GM10248 (cell line): Measurements from ENCODE around the gene ANGPT4.

Source experiments
- CTCF ChIA-PET: fragments of 300-600 bp; sonication (Branson Sonifier 250); formaldehyde crosslinking; extraction: SDS; loops from one replicate; lab custom pipeline; 2021; ENCODE audit warnings: antibody characterized with exemption; lab: Yijun Ruan, JAX
- POLR2A ChIA-PET: fragments of 350-650 bp; sonication (Branson Sonifier 250); formaldehyde crosslinking; extraction: SDS; loops from one replicate; lab custom pipeline; 2020; ENCODE audit warnings: antibody characterized with exemption; lab: Yijun Ruan, JAX
- DNase-seq: peaks from one replicate; pipeline ENCODE4 v3.0.0; 2012; ENCODE audit errors: extremely low spot score
- TF ChIP-seq, protein P1 (sequence below): IDR thresholded peaks from 2 replicates; pipeline ENCODE4 v1.5.1; 2012; ENCODE audit warnings: mild to moderate bottlenecking, low read depth; ENCODE audit errors: extremely low read depth, missing control alignments, control extremely low read depth

Gene ANGPT4, protein sequence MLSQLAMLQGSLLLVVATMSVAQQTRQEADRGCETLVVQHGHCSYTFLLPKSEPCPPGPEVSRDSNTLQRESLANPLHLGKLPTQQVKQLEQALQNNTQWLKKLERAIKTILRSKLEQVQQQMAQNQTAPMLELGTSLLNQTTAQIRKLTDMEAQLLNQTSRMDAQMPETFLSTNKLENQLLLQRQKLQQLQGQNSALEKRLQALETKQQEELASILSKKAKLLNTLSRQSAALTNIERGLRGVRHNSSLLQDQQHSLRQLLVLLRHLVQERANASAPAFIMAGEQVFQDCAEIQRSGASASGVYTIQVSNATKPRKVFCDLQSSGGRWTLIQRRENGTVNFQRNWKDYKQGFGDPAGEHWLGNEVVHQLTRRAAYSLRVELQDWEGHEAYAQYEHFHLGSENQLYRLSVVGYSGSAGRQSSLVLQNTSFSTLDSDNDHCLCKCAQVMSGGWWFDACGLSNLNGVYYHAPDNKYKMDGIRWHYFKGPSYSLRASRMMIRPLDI

GRCh38 chr20:916125-916799, at the start of gene ANGPT4:
TSS of gene ANGPT4 (minus strand) at chr20:916334. CDS start at chr20:916214, 120 bp downstream.
- CTCF ChIA-PET: interaction anchor here (0.6 to 1.6 kb wide), 2 partner anchors 17 to 130 kb away, joined by 3 read pairs; no protein-coding TSS in a partner anchor
- POLR2A ChIA-PET: no interaction called here
- no peak for DNase-seq
- TF ChIP-seq, protein P1, sequence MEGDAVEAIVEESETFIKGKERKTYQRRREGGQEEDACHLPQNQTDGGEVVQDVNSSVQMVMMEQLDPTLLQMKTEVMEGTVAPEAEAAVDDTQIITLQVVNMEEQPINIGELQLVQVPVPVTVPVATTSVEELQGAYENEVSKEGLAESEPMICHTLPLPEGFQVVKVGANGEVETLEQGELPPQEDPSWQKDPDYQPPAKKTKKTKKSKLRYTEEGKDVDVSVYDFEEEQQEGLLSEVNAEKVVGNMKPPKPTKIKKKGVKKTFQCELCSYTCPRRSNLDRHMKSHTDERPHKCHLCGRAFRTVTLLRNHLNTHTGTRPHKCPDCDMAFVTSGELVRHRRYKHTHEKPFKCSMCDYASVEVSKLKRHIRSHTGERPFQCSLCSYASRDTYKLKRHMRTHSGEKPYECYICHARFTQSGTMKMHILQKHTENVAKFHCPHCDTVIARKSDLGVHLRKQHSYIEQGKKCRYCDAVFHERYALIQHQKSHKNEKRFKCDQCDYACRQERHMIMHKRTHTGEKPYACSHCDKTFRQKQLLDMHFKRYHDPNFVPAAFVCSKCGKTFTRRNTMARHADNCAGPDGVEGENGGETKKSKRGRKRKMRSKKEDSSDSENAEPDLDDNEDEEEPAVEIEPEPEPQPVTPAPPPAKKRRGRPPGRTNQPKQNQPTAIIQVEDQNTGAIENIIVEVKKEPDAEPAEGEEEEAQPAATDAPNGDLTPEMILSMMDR: no peak

- CTCF ChIA-PET: interaction anchor here (1.1 to 3.0 kb wide), 3 partner anchors 9 to 149 kb away, joined by 3 to 12 read pairs (median 7); no protein-coding TSS in a partner anchor
- POLR2A ChIA-PET: no interaction called here
- TF ChIP-seq, protein P1: no peak
- DNase-seq: no peak
These were observed 47.7 kb upstream of the ANGPT4 start for GRCh38 chr20:963795-964194.

DNA sequence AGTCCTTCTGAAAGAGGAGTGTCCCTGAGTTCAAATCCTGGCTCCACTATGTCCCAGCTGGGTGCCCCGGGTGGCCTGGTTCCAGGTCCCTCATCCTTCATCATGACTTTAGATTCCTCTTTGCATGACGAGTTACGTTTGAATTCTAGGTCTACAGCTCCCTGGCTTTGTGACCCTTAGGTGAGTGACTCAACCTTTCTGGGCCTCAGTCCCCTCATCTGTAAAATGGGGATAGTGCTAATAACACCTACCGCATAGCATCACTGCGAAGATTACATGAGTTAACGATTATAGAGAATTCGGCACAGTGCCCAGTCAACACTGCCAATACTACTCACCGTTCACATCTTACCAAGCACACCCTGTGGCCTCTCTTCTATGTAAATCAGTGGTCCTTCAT, 46.5 kb upstream of the ANGPT4 start:
- ChIA-PET POLR2A (no interaction called here), CTCF (interaction anchor here (0.9 to 3.0 kb wide), 2 partner anchors 9 to 147 kb away, joined by 3 to 12 read pairs; no protein-coding TSS in a partner anchor)
- TF ChIP-seq, protein P1: no peak

DNA sequence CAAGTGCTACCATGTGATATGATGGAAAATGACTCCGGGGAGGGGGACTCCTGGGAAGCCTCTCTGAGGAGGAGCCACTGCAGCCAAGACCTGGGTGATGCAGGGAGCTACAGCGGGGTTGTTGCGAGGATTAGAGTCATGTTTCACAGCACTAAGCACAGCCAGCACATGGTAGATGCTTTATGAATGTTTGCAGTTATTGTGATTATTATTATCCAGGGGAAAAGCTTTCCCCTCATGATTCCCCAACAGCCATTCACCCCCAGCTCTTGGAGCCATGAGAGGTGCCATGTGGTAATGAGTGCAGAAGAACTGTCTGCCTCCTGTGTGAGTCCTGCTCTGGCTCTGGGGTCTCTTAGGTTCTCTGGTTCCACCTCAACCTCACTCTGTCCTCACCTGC, 46.1 kb upstream of the ANGPT4 start:
- CTCF ChIA-PET: interaction anchor here (0.9 to 3.0 kb wide), 2 partner anchors 10 to 147 kb away, joined by 3 to 12 read pairs; no protein-coding TSS in a partner anchor
- POLR2A ChIA-PET: no interaction called here
- TF ChIP-seq, protein P1: no peak
- DNase-seq: no peak

More for the DNA sequence above, 46.5 kb upstream of the ANGPT4 start:
- no peak for DNase-seq

GRCh38 chr20:961768-962167, 45.6 kb upstream of the ANGPT4 start:
- DNase-seq: no peak
- POLR2A ChIA-PET: no interaction called here
- CTCF ChIA-PET: interaction anchor here (0.9 to 3.0 kb wide), 2 partner anchors 10 to 146 kb away, joined by 3 to 12 read pairs; no protein-coding TSS in a partner anchor
- TF ChIP-seq, protein P1: no peak

- TF ChIP-seq, protein P1: no peak
- DNase-seq: no peak
- CTCF ChIA-PET: interaction anchor here (6.0 to 7.2 kb wide), 2 partner anchors 13 to 144 kb away, joined by 63 to 231 read pairs; no protein-coding TSS in a partner anchor
- POLR2A ChIA-PET: no interaction called here
These were observed 44.0 kb upstream of the ANGPT4 start for GRCh38 chr20:959996-960615.
